GM19395 (cell line): ENCODE results near the gene DRAM1.
A peak's percentile ranks its signal among the peaks of the same experiment; 100 is the strongest.

Source experiments
- ATAC-seq: cut with Tn5 transposase; IDR thresholded peaks from one replicate; pipeline ENCODE4 v1.9.1; 2021; ENCODE audit warnings: mild to moderate bottlenecking, moderate library complexity; ENCODE audit not compliant: unreplicated experiment

Gene DRAM1

GRCh38 chr12:101876861-101877805 lies at the start of gene DRAM1:
TSS of gene DRAM1 (plus strand) at chr12:101877580. CDS start at chr12:101877790, 210 bp downstream.
- ATAC-seq, result peak; percentile 80

GRCh38 chr12:101828463-101829196 lies 48.8 kb upstream of the DRAM1 start:
- no peak for ATAC-seq

- peak; percentile 17 for ATAC-seq
Observed at GRCh38 chr12:101829639-101830366, 47.6 kb upstream of the DRAM1 start.

GRCh38 chr12:101830367-101831325 lies 46.7 kb upstream of the DRAM1 start, which contains the start of gene GNPTAB:
TSS of gene GNPTAB (minus strand) at chr12:101830959. CDS start at chr12:101830675, 284 bp downstream.
- ATAC-seq, result peak; percentile 91

- ATAC-seq, result no peak
Observed at GRCh38 chr12:101832030-101832429, 45.4 kb upstream of the DRAM1 start.

- peak; percentile 58 for ATAC-seq
Observed at GRCh38 chr12:101838628-101839323, 38.6 kb upstream of the DRAM1 start.

GRCh38 chr12:101839324-101840283 lies 37.8 kb upstream of the DRAM1 start:
- ATAC-seq, result peak; percentile 71

- ATAC-seq, result no peak
Observed at GRCh38 chr12:101841069-101841468, 36.3 kb upstream of the DRAM1 start.

- no peak for ATAC-seq
Observed at GRCh38 chr12:101845137-101845711, 32.2 kb upstream of the DRAM1 start.

- ATAC-seq, result no peak
Observed at GRCh38 chr12:101847325-101847724, 30.1 kb upstream of the DRAM1 start.

- ATAC-seq, result peak; percentile 40
Observed at GRCh38 chr12:101850199-101850598, 27.2 kb upstream of the DRAM1 start.

GRCh38 chr12:101852998-101853397 lies 24.4 kb upstream of the DRAM1 start:
- no peak for ATAC-seq

GRCh38 chr12:101854747-101855146 lies 22.6 kb upstream of the DRAM1 start:
- ATAC-seq, result peak; percentile 51

GRCh38 chr12:101855364-101855884 lies 22.0 kb upstream of the DRAM1 start:
- no peak for ATAC-seq

- ATAC-seq, result no peak
Observed at GRCh38 chr12:101855976-101856375, 21.4 kb upstream of the DRAM1 start.

GRCh38 chr12:101856614-101857013 lies 20.8 kb upstream of the DRAM1 start:
- ATAC-seq, result peak; percentile 28

- ATAC-seq, result peak; percentile 51
Observed at GRCh38 chr12:101857043-101857558, 20.3 kb upstream of the DRAM1 start.
